Neural crest cell (in vitro differentiated cells): ENCODE measurements around the gene CTXND1. TPM values are rescaled to one million over a fixed set of nuclear protein-coding genes. Genes with fewer than 3 reads are reported as not detected.

ENCODE experiments used
- DNase-seq: peaks from one replicate; pipeline ENCODE4 v3.0.0; 2021; ENCODE audit warnings: low read depth, mixed read lengths, low spot score
- H3K27ac Mint-ChIP-seq: one replicate; pipeline ENCODE4 v1.8.0; 2021; ENCODE audit warnings: mild to moderate bottlenecking, mixed read lengths; ENCODE audit not compliant: unreplicated experiment
- H3K27me3 Mint-ChIP-seq: 2 replicates; pipeline ENCODE4 v1.8.0; 2021; ENCODE audit warnings: low read depth, mild to moderate bottlenecking, mixed read lengths
- H3K36me3 Mint-ChIP-seq: 2 replicates; pipeline ENCODE4 v1.8.0; 2021; ENCODE audit warnings: low read depth, mild to moderate bottlenecking, mixed read lengths
- H3K4me1 Mint-ChIP-seq: 2 replicates; pipeline ENCODE4 v1.8.0; 2021; ENCODE audit warnings: mixed read lengths
- H3K4me3 Mint-ChIP-seq: one replicate; pipeline ENCODE4 v1.8.0; 2021; ENCODE audit warnings: mild to moderate bottlenecking, mixed read lengths
- H3K9me3 Mint-ChIP-seq: 2 replicates; pipeline ENCODE4 v1.8.0; 2021; ENCODE audit warnings: mixed read lengths
- total RNA-seq: library from RNA; stranded (reverse); gene quantifications from 2 replicates; pipeline ENCODE4 v1.2.1, GENCODE V29; 2021
- TF ChIP-seq, protein P1 (sequence below): fragments of 200-600 bp; sonication (generic); conservative IDR thresholded peaks from 2 replicates; pipeline ENCODE4 v1.5.0; 2021; ENCODE audit warnings: antibody characterized with exemption, mild to moderate bottlenecking

CTXND1 gene
- total RNA-seq, 1 donor from 2014 or later: 1.3 TPM

DNA sequence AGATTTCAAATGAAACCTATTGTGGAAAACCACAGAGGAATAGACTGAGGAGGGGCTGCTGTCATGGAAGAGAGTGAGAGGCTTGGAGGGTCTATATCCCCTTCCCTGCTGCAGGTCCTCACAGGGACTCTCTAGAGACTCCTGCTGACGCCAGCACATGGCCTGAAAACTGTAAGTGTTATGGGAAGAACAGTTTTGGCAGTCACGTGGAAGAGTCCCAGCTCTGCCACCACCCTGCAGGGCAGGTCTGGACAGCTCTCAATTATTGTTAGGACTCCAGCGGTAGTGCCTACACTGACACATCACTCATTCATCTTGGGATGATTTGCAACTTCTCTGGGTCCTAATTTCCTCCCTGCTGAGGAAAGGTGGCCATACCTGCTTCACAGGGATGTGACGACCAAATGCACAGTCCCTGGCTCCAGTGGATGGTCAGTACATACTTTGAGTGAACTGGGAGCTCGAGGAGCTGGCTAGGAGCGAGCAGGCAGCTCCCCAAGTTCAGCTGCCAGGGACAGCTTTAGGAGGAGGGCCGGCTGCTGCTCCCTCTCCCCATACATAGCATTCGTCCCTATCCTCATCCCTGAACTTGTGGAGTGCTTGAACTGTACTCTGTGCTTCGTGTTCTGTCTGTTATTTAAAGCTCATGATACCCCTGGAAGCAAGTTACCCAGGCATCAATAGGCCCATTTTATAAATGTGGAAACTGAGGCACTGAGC lies 49.2 kb downstream of the CTXND1 start:
- Mint-ChIP-seq H3K4me1 (peaks cover 3% of the 10 kb centered on the region), H3K27me3 (no peaks in the 10 kb centered on the region), H3K4me3 (no peak overlapping the region), H3K36me3 (no peaks in the 10 kb centered on the region), H3K9me3 (no peaks in the 10 kb centered on the region), H3K27ac (no peak overlapping the region)
- TF ChIP-seq, protein P1, sequence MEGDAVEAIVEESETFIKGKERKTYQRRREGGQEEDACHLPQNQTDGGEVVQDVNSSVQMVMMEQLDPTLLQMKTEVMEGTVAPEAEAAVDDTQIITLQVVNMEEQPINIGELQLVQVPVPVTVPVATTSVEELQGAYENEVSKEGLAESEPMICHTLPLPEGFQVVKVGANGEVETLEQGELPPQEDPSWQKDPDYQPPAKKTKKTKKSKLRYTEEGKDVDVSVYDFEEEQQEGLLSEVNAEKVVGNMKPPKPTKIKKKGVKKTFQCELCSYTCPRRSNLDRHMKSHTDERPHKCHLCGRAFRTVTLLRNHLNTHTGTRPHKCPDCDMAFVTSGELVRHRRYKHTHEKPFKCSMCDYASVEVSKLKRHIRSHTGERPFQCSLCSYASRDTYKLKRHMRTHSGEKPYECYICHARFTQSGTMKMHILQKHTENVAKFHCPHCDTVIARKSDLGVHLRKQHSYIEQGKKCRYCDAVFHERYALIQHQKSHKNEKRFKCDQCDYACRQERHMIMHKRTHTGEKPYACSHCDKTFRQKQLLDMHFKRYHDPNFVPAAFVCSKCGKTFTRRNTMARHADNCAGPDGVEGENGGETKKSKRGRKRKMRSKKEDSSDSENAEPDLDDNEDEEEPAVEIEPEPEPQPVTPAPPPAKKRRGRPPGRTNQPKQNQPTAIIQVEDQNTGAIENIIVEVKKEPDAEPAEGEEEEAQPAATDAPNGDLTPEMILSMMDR: no peak
- DNase-seq: no peak

DNA sequence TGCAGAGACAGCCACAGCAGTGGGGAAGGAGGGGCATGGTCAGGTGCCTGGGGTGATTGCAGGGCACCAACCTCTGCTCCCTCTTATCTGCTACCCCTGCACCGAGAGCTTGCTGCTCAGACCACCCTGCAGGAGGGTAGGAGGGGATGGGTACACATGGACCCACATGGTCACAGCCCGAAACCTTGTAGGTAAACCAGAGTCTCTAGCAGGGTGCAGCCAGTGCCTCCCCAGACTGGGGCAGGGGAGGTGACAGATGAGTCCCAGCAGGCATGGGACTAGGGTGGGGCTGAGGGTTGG lies 50.0 kb downstream of the CTXND1 start:
- no peaks in the 10 kb centered on the region for H3K9me3 Mint-ChIP-seq
- H3K36me3 Mint-ChIP-seq: peaks cover 2% of the 10 kb centered on the region
- H3K27me3 Mint-ChIP-seq: no peaks in the 10 kb centered on the region
- no peak for DNase-seq
- H3K27ac Mint-ChIP-seq: no peak overlapping the region
- TF ChIP-seq, protein P1: no peak
- peaks cover 3% of the 10 kb centered on the region for H3K4me1 Mint-ChIP-seq
- no peak overlapping the region for H3K4me3 Mint-ChIP-seq

DNA sequence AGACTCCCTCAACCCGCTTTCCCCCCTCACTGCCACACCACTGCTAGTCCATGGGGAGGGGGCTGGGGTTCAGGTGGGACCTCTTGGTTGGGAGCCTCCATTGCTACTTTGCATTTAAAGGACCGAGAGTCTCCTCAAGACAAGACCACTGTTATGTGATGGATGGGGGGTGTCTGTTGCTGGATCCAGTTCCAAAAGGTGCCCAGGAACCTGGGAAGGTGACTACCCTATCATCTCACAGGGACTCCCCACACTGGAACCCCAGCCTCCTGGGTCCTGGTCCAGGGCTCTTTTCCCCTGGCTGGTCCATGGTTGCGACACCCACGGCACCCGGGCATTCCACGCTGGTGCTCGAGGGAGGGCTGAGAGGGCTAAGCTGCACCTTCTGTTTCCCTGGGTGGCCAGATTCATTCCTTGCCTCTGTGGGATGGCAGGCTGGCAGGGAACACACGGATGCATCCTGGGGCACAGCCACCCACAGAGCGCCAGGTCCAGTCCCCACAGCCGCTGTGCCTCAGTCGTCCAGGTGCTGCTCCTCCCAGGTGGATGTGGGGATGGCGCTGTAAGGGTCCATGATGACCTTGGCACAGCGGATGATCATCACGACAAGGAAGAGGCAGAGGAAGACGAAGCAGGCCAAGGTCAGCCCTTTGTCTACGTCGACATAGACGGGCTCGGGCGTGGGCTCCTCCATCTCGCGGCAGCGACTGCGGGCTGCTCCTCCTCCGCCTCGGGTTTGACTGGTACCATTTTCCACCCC lies 50.6 kb downstream of the CTXND1 start:
- Mint-ChIP-seq H3K9me3 (no peaks in the 10 kb centered on the region), H3K4me1 (peaks cover 3% of the 10 kb centered on the region), H3K27me3 (no peaks in the 10 kb centered on the region), H3K4me3 (no peak overlapping the region), H3K27ac (no peak overlapping the region), H3K36me3 (peaks cover 2% of the 10 kb centered on the region)
- DNase-seq: no peak
- TF ChIP-seq, protein P1: no peak

DNA sequence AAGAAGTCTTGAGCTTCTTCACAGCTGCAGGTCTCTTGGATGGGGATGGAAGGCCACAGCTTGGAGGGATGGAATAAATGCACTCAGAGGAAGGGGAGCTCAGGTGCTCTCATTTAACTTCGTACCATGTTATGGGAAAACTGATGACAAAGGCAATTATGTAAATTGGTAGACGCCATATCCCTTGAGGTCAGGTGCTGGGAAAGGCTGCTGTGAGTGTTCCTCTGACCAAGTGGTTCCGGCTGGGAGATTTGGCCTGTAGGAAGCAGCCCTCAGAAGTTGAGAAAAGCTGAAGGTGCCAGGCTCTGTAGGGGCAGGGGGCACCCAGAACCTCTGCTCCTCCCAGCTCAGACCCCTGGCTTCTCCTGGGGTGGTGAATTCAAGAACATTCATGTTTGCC lies 52.1 kb downstream of the CTXND1 start:
- no peak for DNase-seq
- TF ChIP-seq, protein P1: no peak
- H3K36me3 Mint-ChIP-seq: peaks cover 2% of the 10 kb centered on the region
- H3K4me3 Mint-ChIP-seq: no peak overlapping the region
- H3K4me1 Mint-ChIP-seq: peaks cover 3% of the 10 kb centered on the region
- H3K9me3 Mint-ChIP-seq: no peaks in the 10 kb centered on the region
- H3K27ac Mint-ChIP-seq: no peak overlapping the region
- H3K27me3 Mint-ChIP-seq: no peaks in the 10 kb centered on the region

DNA sequence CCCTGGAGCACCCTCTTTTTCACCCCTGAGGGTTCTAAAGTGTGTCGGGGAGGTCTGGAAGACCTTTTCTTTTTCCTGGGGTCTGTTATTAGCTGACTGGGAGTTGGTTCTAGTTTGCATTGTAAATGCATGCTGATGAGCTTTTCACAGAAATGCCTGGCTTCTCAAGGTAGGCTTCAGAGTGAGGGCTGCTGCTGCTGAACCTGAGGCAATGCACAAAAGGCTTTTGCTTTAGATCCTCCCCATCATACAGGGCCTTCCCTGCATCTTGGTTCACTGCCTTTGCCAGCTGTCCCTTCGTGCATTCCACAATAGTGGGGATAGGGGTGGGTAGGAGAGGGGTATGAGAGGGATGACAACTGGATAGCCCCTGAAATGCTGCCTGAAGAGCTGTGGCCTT lies 52.6 kb downstream of the CTXND1 start:
- H3K27ac Mint-ChIP-seq: no peak overlapping the region
- H3K9me3 Mint-ChIP-seq: peaks cover 4% of the 10 kb centered on the region
- TF ChIP-seq, protein P1: no peak
- H3K36me3 Mint-ChIP-seq: peaks cover 2% of the 10 kb centered on the region
- no peak overlapping the region for H3K4me3 Mint-ChIP-seq
- no peaks in the 10 kb centered on the region for H3K27me3 Mint-ChIP-seq
- peaks cover 3% of the 10 kb centered on the region for H3K4me1 Mint-ChIP-seq
- no peak for DNase-seq
